Measurements from ENCODE around the gene NEMP1.
"Not testable (repeated sequence)": the region's sequence is repeated elsewhere in the genome, so short reads cannot be mapped to it uniquely, and the experiment has no call there.

The NEMP1 gene

GRCh38 chr12:57051011-57051410 lies 27.6 kb downstream of the NEMP1 start:
- DNase-seq, result no peak

DNA sequence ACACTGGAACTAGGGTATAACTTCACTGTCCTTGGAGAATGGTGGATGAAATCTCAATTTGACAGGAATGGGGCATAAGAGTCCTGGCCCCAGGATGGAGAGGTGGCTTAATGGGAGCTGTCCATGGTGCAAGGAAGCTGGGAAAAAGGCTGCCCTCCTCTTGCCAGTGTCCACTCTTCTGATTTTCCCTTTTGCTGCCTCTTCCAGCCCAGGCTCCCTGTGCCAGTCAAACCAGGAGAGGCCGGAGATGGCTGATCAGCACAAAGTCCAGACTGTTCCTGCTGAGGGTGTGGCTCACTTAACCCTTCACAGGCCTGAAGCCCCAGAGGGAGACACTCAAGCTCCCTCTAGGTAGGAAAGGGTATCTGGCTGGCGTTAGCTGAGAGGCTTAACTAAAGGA lies 28.7 kb downstream of the NEMP1 start, which contains the start of gene MYO1A:
Gene MYO1A, minus strand, starts transcription at position 240 of the 400 bp plus-strand sequence. CDS start 1,806 bp downstream, outside the sequence.
- DNase-seq, result no peak

GRCh38 chr12:57049119-57049446 lies 29.5 kb downstream of the NEMP1 start:
- no peak for DNase-seq

DNA sequence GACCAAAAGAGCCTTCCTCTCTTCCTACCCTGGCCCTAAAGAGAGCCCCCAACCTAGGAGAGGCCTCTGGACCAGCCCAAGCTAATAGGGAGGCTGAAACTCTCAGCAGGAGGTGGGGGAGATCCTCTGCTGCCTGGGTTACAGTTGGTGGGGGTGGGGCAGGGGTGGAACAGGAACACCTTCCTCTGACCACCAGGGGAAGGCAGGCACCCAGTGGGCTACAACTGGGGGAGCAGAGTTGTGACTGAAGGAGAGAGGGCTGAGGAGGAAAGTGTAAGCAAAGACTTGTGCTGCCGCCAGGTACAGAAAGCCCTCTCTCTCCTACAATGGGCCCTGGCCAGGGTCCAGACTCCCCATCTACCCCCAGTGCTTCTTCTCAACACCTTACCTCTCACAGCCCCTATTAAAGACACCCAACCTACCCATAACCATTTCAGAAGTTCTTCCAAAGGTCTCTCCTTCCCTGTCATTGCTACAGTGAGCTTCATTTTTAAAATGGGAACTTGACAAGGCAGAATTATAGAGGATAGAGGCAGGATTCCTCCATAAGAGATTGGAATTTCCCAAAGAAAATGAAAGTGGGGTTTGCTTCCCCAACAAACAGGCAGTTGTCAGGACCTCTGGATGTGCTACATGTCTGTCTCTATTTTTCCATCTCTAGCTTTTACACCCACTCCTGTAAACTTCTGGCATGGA lies 30.0 kb downstream of the NEMP1 start:
- no peak for DNase-seq

DNA sequence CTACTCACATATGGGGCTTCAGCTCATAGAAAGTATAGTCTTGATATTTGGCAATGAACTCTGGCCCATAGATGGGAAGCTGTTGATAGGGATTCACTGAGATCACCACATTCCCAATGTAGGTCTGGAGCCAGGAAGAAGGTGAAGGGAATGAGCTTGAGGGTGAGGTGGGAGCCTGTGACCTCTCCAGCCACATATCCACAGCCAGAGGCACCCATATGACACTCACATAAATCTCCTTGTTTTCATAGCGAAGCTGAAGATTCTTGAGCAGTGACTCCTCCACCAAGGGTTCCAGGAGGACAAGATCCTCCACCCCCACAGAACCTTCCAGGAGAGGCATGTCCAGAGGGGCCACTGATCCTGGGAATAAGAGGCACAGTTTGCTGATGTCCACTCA lies 30.6 kb downstream of the NEMP1 start:
- DNase-seq, result peak; percentile 15

- DNase-seq, result no peak
Measured at GRCh38 chr12:57046947-57047890, 31.4 kb downstream of the NEMP1 start.

GRCh38 chr12:57046086-57046791 lies 32.4 kb downstream of the NEMP1 start:
- DNase-seq, result no peak

DNA sequence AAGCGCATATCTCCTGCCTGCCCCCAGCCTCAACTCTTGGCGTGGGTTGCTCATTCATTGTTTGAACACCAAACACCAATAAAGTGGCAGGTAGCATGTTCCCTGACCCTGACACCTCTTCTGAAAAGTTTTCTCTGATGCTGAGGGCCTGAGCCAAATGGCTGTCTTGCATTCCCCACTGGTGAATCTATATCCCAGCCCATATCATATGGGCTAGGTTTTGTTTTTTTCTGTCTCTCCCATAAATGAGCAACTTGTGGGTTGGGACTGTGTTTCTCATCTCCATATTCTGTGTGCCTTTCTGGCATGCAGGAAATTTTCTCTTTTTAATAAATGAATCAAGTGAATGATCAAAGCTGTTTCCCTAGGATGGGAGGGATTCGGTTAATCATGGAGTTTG lies 33.7 kb downstream of the NEMP1 start:
- no peak for DNase-seq

DNA sequence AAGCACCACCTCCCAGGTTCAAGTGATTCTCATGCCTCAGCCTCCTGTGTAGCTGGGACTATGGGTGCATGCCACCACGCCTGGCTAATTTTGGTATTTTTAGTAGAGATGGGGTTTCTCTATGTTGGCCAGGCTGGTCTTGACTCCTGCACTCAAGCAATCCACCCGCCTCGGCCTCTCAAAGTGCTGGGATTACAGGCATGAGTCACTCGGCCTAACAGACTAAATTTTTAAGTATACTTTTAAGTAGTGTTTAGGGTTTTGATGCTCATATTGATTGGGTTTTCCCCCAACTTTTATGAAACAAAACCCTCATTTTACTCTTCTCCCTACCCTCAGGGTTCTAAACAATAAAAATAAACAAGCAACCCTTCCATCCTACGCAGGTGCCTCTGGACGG lies 34.1 kb downstream of the NEMP1 start:
- no peak for DNase-seq

GRCh38 chr12:57042695-57043094 lies 35.9 kb downstream of the NEMP1 start:
- DNase-seq, result no peak

- DNase-seq, result no peak
Measured at GRCh38 chr12:57040750-57041149, 37.8 kb downstream of the NEMP1 start.

GRCh38 chr12:57040211-57040610 lies 38.4 kb downstream of the NEMP1 start:
- no peak for DNase-seq

DNA sequence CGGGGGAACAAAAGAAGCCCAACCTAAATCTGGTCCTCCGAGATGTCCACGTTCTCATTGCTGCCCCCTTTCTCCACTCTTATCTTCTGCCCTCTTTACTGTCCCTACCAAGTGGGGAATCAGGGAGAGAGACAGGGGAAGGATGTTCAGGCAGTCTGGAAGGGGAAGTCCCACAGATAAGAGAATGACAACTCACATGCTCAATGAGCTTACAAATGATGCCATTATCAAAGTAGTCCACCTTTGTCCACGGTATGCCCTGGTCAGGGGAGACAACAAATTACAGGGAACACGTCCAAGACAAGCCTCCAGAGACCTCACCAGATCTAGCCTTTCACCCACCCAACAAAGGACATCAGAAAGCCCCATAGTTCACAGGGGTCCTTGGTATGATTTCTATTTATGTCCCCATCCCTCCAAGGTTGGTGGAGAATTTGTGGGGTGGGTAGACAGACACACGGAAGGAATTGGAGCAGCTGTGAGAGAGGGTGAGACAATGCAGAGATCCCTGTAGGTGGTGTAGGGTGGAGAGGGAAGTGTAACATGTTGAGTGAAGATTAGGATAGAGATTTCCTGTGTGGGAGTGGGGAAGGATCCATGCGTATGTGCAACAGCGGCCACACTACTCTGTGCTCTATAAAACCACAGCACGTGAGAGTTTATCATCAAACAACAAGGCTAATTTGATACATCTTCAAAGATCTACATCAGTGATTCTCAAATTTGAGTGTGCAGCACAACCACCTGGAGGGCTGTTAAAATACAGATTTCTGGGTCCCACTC lies 39.4 kb downstream of the NEMP1 start:
- DNase-seq, result no peak

GRCh38 chr12:57037264-57037663 lies 41.3 kb downstream of the NEMP1 start:
- no peak for DNase-seq

DNA sequence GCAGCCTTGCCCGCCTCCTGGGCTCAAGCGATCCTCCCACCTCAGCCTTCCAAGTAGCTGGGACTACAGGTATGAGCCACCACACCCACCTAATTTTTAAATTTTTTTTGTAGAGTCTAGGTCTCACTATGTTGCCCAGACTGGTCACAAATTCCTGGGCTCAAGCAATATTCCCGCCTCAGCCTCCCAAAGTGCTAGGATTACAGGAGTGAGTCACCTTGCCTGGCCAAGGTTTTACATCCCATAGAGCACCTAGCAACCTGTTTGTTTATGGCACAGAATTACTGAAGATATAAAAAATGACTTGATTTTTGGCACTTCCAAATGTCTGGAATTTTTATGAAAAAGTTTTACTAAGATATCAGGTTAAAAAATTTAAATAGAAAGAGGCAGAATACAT lies 45.2 kb downstream of the NEMP1 start:
- no peak for DNase-seq

GRCh38 chr12:57031789-57032188 lies 46.8 kb downstream of the NEMP1 start:
- DNase-seq, result no peak

- DNase-seq, result no peak
Measured at GRCh38 chr12:57031138-57031725, 47.4 kb downstream of the NEMP1 start.

DNA sequence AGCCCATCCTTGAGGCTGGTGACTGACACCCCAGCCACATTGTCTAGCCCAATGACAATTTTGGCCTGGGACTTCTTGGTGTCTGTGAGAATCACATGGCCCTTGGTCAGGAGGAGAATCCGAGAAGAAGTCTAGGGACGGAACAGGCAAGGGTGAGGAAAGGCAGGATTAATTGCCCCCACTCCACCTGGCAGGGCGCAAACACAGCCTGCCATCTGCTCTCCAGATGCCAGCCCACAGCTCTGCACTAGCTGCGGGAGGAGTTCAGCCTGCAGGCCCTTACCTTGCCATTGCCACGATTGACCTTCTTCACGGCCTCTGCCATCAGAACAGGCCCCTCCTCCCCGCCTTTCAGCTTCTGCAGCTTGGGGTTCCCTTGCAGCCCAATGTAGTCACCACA lies 49.1 kb downstream of the NEMP1 start:
- DNase-seq, result no peak

GRCh38 chr12:57027805-57028153 lies 50.8 kb downstream of the NEMP1 start:
- DNase-seq, result no peak

DNA sequence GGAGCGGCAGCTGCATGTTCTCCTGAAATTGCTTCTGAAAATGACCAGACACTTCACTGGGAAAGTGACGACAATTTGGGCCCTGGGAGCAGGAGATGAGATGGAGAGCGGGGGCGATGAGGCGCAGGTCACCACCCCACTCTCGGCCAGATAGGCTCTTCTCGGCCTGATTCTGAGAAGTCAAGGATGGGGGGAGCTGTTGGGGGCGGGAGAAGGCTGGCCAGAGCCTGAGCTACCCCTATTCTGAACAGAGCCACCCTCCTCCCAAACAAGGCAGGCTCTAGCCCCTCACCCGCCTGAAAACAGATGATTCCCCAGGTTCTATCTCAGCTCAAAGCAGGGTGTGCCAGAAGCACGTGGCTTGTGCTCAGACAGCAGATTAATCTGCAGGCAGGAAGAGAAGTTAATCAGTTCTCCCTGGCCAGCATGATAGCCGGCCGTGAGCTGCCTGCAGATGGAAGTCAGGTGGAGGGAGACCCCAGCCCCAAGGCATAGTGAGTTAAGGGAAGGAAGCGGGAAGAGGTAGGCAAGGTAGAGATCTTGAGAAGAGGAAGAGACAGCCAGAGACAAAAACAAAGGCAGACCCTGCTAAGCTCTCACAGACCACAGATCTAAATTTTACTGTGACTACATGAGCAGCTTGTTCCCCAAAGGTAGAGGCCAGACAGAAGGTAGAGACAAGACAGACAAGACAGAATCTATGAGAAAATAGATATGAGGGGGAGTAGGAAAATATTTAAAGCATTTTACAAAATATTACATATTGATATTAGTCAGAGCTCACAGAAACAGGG lies 51.4 kb downstream of the NEMP1 start:
- no peak for DNase-seq

DNA sequence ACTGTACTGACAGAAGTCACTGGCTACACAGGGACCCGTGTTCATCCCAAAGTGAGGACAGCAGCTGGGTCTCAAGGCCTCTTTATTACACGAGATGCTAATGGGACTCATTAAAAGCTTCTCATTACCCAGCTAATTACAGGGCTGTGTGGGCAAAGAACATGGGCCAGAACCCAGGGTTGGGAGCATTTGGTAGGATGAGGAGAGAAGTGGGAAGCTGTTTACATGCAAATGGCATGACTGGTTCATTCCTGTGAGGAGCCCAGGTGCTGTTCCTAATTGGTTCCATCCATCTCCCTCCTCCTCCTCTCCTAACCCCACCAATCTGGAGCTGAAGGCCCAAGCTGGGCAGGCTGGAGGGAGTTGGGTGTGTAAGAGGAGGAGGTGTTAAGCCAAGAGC lies 53.4 kb downstream of the NEMP1 start:
- no peak for DNase-seq

DNA sequence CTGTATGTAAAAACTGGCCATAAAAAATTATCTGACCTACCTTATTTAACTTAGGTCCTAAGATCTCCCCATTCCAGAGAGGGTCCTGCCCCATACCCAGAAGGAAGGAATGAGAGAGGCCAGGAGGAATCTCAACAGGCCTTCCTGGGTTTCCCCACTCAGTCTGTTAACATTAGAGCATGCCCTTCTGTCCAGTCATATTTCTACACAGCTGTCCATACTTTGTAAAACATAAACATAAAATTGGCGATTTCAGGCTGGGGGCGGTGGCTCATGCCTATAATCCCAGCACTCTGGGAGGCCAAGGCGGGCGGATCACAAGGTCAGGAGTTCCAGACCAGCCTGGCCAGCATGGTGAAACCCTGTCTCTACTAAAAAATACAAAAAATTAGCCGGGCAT lies 56.3 kb downstream of the NEMP1 start:
- DNase-seq, result not testable (repeated sequence)

Measured in fibroblast of skin of right biceps (primary cell).